GM12892 (cell line): ENCODE data around the gene FBXW5.

Source experiments
- DNase-seq: peaks from one replicate; pipeline ENCODE4 v3.0.0; 2011; ENCODE audit not compliant: insufficient read length
- FAIRE-seq: peaks from 2 replicates; lab custom pipeline; 2011; peaks lifted over from hg19 to GRCh38; lab: Jason Lieb, UNC
- POLR2A ChIP-seq: IDR thresholded peaks from 2 replicates; pipeline ENCODE4 v1.6.1; 2011; ENCODE audit warnings: low read depth, low read length, control low read depth
- POLR2AphosphoS5 ChIP-seq: IDR thresholded peaks from 2 replicates; pipeline ENCODE4 v1.6.1; 2011; ENCODE audit warnings: low read depth, low read length, control low read depth
- TAF1 ChIP-seq: IDR thresholded peaks from 2 replicates; pipeline ENCODE4 v1.6.1; 2011; ENCODE audit warnings: low read depth, mild to moderate bottlenecking, control low read depth, low read length, borderline replicate concordance

Gene FBXW5

GRCh38 chr9:136902259-136902821 lies 42.2 kb downstream of the FBXW5 start:
- FAIRE-seq = peak; percentile 91
- TF ChIP-seq POLR2A = peak; percentile 63; the same call in 1 of the 2 replicates
- peak; percentile 64; the same call in 1 of the 2 replicates for TF ChIP-seq POLR2AphosphoS5
- no peak for TF ChIP-seq TAF1
- peak; percentile 86 for DNase-seq

- TF ChIP-seq POLR2AphosphoS5 (peak; percentile 88), POLR2A (peak; percentile 85), TAF1 (0 out of 2 replicates have a peak, but pooled peaks have one; percentile 33)
- peak; percentile 92 for FAIRE-seq
- peak; percentile 71 for DNase-seq
Observed at GRCh38 chr9:136901516-136902258, 42.9 kb downstream of the FBXW5 start.

GRCh38 chr9:136900988-136901515 lies 43.5 kb downstream of the FBXW5 start:
- DNase-seq (no peak), FAIRE-seq (peak; percentile 70)
- no peak for TF ChIP-seq TAF1
- TF ChIP-seq POLR2AphosphoS5 = no peak
- TF ChIP-seq POLR2A = no peak

- DNase-seq = no peak
- TF ChIP-seq POLR2A (no peak), POLR2AphosphoS5 (no peak), TAF1 (no peak)
- no peak for FAIRE-seq
Observed at GRCh38 chr9:136900556-136900955, 44.0 kb downstream of the FBXW5 start.

GRCh38 chr9:136899196-136899595 lies 45.3 kb downstream of the FBXW5 start:
- TF ChIP-seq POLR2A (no peak), POLR2AphosphoS5 (no peak), TAF1 (no peak)
- DNase-seq (peak; percentile 70), FAIRE-seq (peak; percentile 84)

GRCh38 chr9:136898483-136899100 lies 45.9 kb downstream of the FBXW5 start:
- TF ChIP-seq POLR2AphosphoS5 (no peak), TAF1 (no peak), POLR2A (no peak)
- DNase-seq (no peak), FAIRE-seq (no peak)

- DNase-seq (no peak), FAIRE-seq (no peak)
- TF ChIP-seq POLR2A (no peak), TAF1 (no peak), POLR2AphosphoS5 (no peak)
Observed at GRCh38 chr9:136896027-136896426, 48.5 kb downstream of the FBXW5 start.

GRCh38 chr9:136890661-136891060 lies 53.9 kb downstream of the FBXW5 start:
- no peak for DNase-seq
- no peak for FAIRE-seq
- TF ChIP-seq POLR2A = no peak
- TF ChIP-seq TAF1 = no peak
- TF ChIP-seq POLR2AphosphoS5 = no peak
